GM18526 (cell line): ENCODE measurements around the gene PSMF1.

Source experiments
- POLR2A ChIP-seq: IDR thresholded peaks from 3 replicates; pipeline ENCODE4 v1.6.1; 2011; ENCODE audit not compliant: insufficient read length; ENCODE audit errors: extremely low read depth

The PSMF1 gene

GRCh38 chr20:1150218-1150617 lies 31.8 kb downstream of the PSMF1 start:
- TF ChIP-seq POLR2A, result no peak

- TF ChIP-seq POLR2A, result no peak
Observed at GRCh38 chr20:1150968-1151367, 32.6 kb downstream of the PSMF1 start.

- no peak for TF ChIP-seq POLR2A
Observed at GRCh38 chr20:1154226-1154625, 35.8 kb downstream of the PSMF1 start.

GRCh38 chr20:1154691-1155090 lies 36.3 kb downstream of the PSMF1 start:
- TF ChIP-seq POLR2A, result no peak

- TF ChIP-seq POLR2A, result no peak
Observed at GRCh38 chr20:1155342-1155741, 36.9 kb downstream of the PSMF1 start.

GRCh38 chr20:1160496-1160895 lies 42.1 kb downstream of the PSMF1 start:
- no peak for TF ChIP-seq POLR2A

- TF ChIP-seq POLR2A, result no peak
Observed at GRCh38 chr20:1160991-1161390, 42.6 kb downstream of the PSMF1 start.

- TF ChIP-seq POLR2A, result no peak
Observed at GRCh38 chr20:1163105-1163504, 44.7 kb downstream of the PSMF1 start.

GRCh38 chr20:1163653-1164052 lies 45.3 kb downstream of the PSMF1 start:
- no peak for TF ChIP-seq POLR2A

- TF ChIP-seq POLR2A, result no peak
Observed at GRCh38 chr20:1164871-1165270, 46.5 kb downstream of the PSMF1 start.

- TF ChIP-seq POLR2A, result no peak
Observed at GRCh38 chr20:1165521-1165920, 47.1 kb downstream of the PSMF1 start.

GRCh38 chr20:1165941-1166340 lies 47.5 kb downstream of the PSMF1 start:
- TF ChIP-seq POLR2A, result no peak

- TF ChIP-seq POLR2A, result no peak
Observed at GRCh38 chr20:1166948-1167720, 48.7 kb downstream of the PSMF1 start.

GRCh38 chr20:1169224-1169623 lies 50.8 kb downstream of the PSMF1 start:
- no peak for TF ChIP-seq POLR2A

- TF ChIP-seq POLR2A, result no peak
Observed at GRCh38 chr20:1171461-1172093, 53.2 kb downstream of the PSMF1 start.

- TF ChIP-seq POLR2A, result no peak
Observed at GRCh38 chr20:1173698-1174097, 55.3 kb downstream of the PSMF1 start.

- no peak for TF ChIP-seq POLR2A
Observed at GRCh38 chr20:1174787-1175186, 56.4 kb downstream of the PSMF1 start.

- no peak for TF ChIP-seq POLR2A
Observed at GRCh38 chr20:1177680-1178079, 59.3 kb downstream of the PSMF1 start.

- no peak for TF ChIP-seq POLR2A
Observed at GRCh38 chr20:1178103-1178502, 59.7 kb downstream of the PSMF1 start.
